Neuronal stem cell (in vitro differentiated cells): ENCODE data around the gene ALDH3B1.
A peak's percentile ranks its signal among the peaks of the same experiment; 100 is the strongest.

Source experiments
- DNase-seq: peaks from one replicate; pipeline ENCODE4 v3.0.0-alpha.2; 2013; ENCODE audit warnings: low spot score
- H2AFZ ChIP-seq: one replicate; pipeline ENCODE4 v1.6.1; 2013; ENCODE audit warnings: mild to moderate bottlenecking, low read length, inconsistent platforms
- H2AK5ac ChIP-seq: 2 replicates; pipeline ENCODE4 v1.6.1; 2013; ENCODE audit warnings: low read depth, mild to moderate bottlenecking, inconsistent platforms, low read length, moderate library complexity, mixed read lengths
- H2BK120ac ChIP-seq: 2 replicates; pipeline ENCODE4 v1.6.1; 2013; ENCODE audit warnings: low read depth, mild to moderate bottlenecking, inconsistent platforms, low read length, moderate library complexity, mixed read lengths
- H2BK12ac ChIP-seq: one replicate; pipeline ENCODE4 v1.6.1; 2013; ENCODE audit warnings: low read length, inconsistent platforms
- H2BK15ac ChIP-seq: 2 replicates; pipeline ENCODE4 v1.6.1; 2013; ENCODE audit warnings: mild to moderate bottlenecking, low read length, inconsistent platforms, mixed read lengths
- H2BK5ac ChIP-seq: one replicate; pipeline ENCODE4 v1.6.1; 2013; ENCODE audit warnings: inconsistent platforms, mild to moderate bottlenecking, low read length, moderate library complexity
- H3K14ac ChIP-seq: one replicate; pipeline ENCODE4 v1.6.1; 2013; ENCODE audit warnings: low read length, inconsistent platforms
- H3K18ac ChIP-seq: 2 replicates; pipeline ENCODE4 v1.6.1; 2013; ENCODE audit warnings: low read length, inconsistent platforms
- H3K23ac ChIP-seq: 2 replicates; pipeline ENCODE4 v1.6.1; 2013; ENCODE audit warnings: low read depth, mild to moderate bottlenecking, mixed read lengths, low read length, inconsistent platforms; ENCODE audit not compliant: poor library complexity
- H3K27ac ChIP-seq: replicated peaks from 3 replicates; pipeline ENCODE4 v1.5.1; 2013; ENCODE audit warnings: low read length, inconsistent platforms
- H3K27me3 ChIP-seq, 3 experiments: 2 replicates each; pipeline ENCODE4 v1.6.1; 2013; ENCODE audit warnings: low read length in 3 of 3, mild to moderate bottlenecking in 2 of 3, inconsistent platforms in 1 of 3, low read depth in 1 of 3, mixed read lengths in 1 of 3, moderate library complexity in 1 of 3; ENCODE audit not compliant: control insufficient read depth in 3 of 3, insufficient read depth in 3 of 3
- H3K36me3 ChIP-seq, 2 donors: replicated peaks in 1 of 2; 2 replicates each; pipeline ENCODE4 v1.6.1; 2013; ENCODE audit warnings: low read length in 2 of 2; ENCODE audit not compliant: control insufficient read depth in 2 of 2, insufficient read depth in 2 of 2
- H3K4ac ChIP-seq: 2 replicates; pipeline ENCODE4 v1.6.1; 2013; ENCODE audit warnings: inconsistent platforms, mild to moderate bottlenecking, low read length, moderate library complexity
- H3K4me1 ChIP-seq, 2 donors: 1 replicate in 1 of 2; 2 replicates in 1 of 2; pipeline ENCODE4 v1.6.1; 2013; ENCODE audit warnings: low read length in 2 of 2, low read depth in 1 of 2; ENCODE audit not compliant: control insufficient read depth in 2 of 2, insufficient read depth in 1 of 2
- H3K4me2 ChIP-seq: one replicate; pipeline ENCODE4 v1.6.1; 2013; ENCODE audit warnings: mild to moderate bottlenecking, low read length, inconsistent platforms; ENCODE audit not compliant: insufficient read depth, poor library complexity, severe bottlenecking
- H3K4me3 ChIP-seq, 2 donors: 2 replicates each; pipeline ENCODE4 v1.5.1; 2013; ENCODE audit warnings: low read length in 2 of 2, mild to moderate bottlenecking in 2 of 2, inconsistent platforms in 1 of 2, moderate library complexity in 1 of 2
- H3K79me1 ChIP-seq: one replicate; pipeline ENCODE4 v1.6.1; 2013; ENCODE audit warnings: low read depth, mild to moderate bottlenecking, inconsistent platforms, low read length, moderate library complexity
- H3K9ac ChIP-seq: one replicate; pipeline ENCODE4 v1.6.1; 2013; ENCODE audit warnings: mild to moderate bottlenecking, low read depth, low read length, inconsistent platforms; ENCODE audit not compliant: poor library complexity
- H3K9me3 ChIP-seq, 2 donors: replicated peaks in 1 of 2; 2 replicates each; pipeline versions ENCODE3 to v1.6.1; 2013; ENCODE audit warnings: low read length in 2 of 2, mild to moderate bottlenecking in 2 of 2, inconsistent platforms in 1 of 2, low read depth in 1 of 2, mixed read lengths in 1 of 2, moderate library complexity in 1 of 2; ENCODE audit not compliant: control insufficient read depth in 2 of 2, insufficient read depth in 1 of 2
- H4K8ac ChIP-seq: one replicate; pipeline ENCODE4 v1.6.1; 2013; ENCODE audit warnings: low read depth, mild to moderate bottlenecking, inconsistent platforms, low read length, moderate library complexity
- H4K91ac ChIP-seq: one replicate; pipeline ENCODE4 v1.6.1; 2013; ENCODE audit warnings: low read length, low read depth, mild to moderate bottlenecking, inconsistent platforms; ENCODE audit not compliant: poor library complexity
- WGBS, 2 donors: extraction: QIAGEN DNeasy Blood & Tissue Kit; methylation state at CpG; one replicate each; pipeline ENCODE4 v1.1.7; 2013; ENCODE audit warnings: missing lambda C conversion rate in 2 of 2, mixed read lengths in 1 of 2; ENCODE audit not compliant: insufficient read length in 2 of 2, insufficient replicate concordance in 1 of 2; ENCODE audit errors: extremely low coverage in 2 of 2; 5-methylcytosine and 5-hydroxymethylcytosine counted together

Gene ALDH3B1

GRCh38 chr11:68009391-68010089 is 587 bp upstream of the ALDH3B1 start:
- Histone ChIP-seq H4K91ac (no peak overlapping the region), H3K4ac (no peak overlapping the region), H3K27ac (no peak overlapping the region), H3K27me3 (peaks cover 0 to 2% (median 0%) of the 10 kb centered on the region in 3 experiments), H2AFZ (peak overlapping the region; percentile 92), H2BK15ac (no peak overlapping the region), H4K8ac (no peak overlapping the region), H3K18ac (no peak overlapping the region), H3K4me1 (peaks cover 8 to 49% of the 10 kb centered on the region in 2 donors), H2AK5ac (no peak overlapping the region), H2BK5ac (peak overlapping the region; percentile 83), H3K9me3 (no peaks in the 10 kb centered on the region), H3K4me3 (peak overlapping the region in 1 of 2 donors; percentile 28), H3K36me3 (no peaks in the 10 kb centered on the region), H3K9ac (no peak overlapping the region), H3K23ac (no peak overlapping the region), H3K14ac (no peak overlapping the region), H2BK120ac (no peak overlapping the region), H2BK12ac (no peak overlapping the region), H3K4me2 (no peak overlapping the region), H3K79me1 (no peaks in the 10 kb centered on the region)
- no peak for DNase-seq
- WGBS, 2 donors, result no CpG with 5 or more reads among the region's 12 CpGs

GRCh38 chr11:68011051-68011943 is 1.2 kb downstream of the ALDH3B1 start:
- no peak overlapping the region for H3K4me2 ChIP-seq
- H3K4me1 ChIP-seq, result peaks cover 8 to 50% of the 10 kb centered on the region in 2 donors
- no peak overlapping the region for H3K4ac ChIP-seq
- H3K36me3 ChIP-seq, result no peaks in the 10 kb centered on the region
- no peaks in the 10 kb centered on the region for H3K79me1 ChIP-seq
- no peak overlapping the region for H3K14ac ChIP-seq
- no peak overlapping the region for H3K23ac ChIP-seq
- no peak overlapping the region for H4K8ac ChIP-seq
- peak overlapping the region; percentile 76 for H2AK5ac ChIP-seq
- peak overlapping the region; percentile 92 for H2AFZ ChIP-seq
- H3K9ac ChIP-seq, result no peak overlapping the region
- WGBS, 2 donors, result no CpG with 5 or more reads among the region's 16 CpGs
- no peak overlapping the region for H3K27ac ChIP-seq
- no peak overlapping the region for H4K91ac ChIP-seq
- peak overlapping the region; percentile 43 for H2BK5ac ChIP-seq
- H3K18ac ChIP-seq, result peak overlapping the region; percentile 57
- peak overlapping the region; percentile 10 for H2BK15ac ChIP-seq
- H3K9me3 ChIP-seq, result no peaks in the 10 kb centered on the region
- no peak overlapping the region for H2BK12ac ChIP-seq
- peak overlapping the region; percentile 81 for H2BK120ac ChIP-seq
- H3K4me3 ChIP-seq, result no peak overlapping the region
- DNase-seq, result no peak
- no peaks in the 10 kb centered on the region for H3K27me3 ChIP-seq

- DNase-seq, result no peak
- Histone ChIP-seq H2AFZ (no peak overlapping the region), H3K4me1 (peaks cover 9 to 60% of the 10 kb centered on the region in 2 donors), H3K4ac (no peak overlapping the region), H3K23ac (no peak overlapping the region), H3K4me2 (no peak overlapping the region), H3K9ac (no peak overlapping the region), H3K36me3 (no peaks in the 10 kb centered on the region), H2BK15ac (peak overlapping the region; percentile 76), H3K4me3 (peak overlapping the region in 1 of 2 donors; percentile 11), H4K91ac (no peak overlapping the region), H3K79me1 (no peaks in the 10 kb centered on the region), H3K27me3 (no peaks in the 10 kb centered on the region), H3K27ac (no peak overlapping the region), H2BK12ac (peak overlapping the region; percentile 46), H3K14ac (no peak overlapping the region), H2BK120ac (peak overlapping the region; percentile 81), H2AK5ac (peak overlapping the region; percentile 82), H3K9me3 (no peaks in the 10 kb centered on the region), H3K18ac (peak overlapping the region; percentile 13), H4K8ac (no peak overlapping the region), H2BK5ac (peak overlapping the region; percentile 43)
- no CpG with 5 or more reads among the region's 17 CpGs for WGBS, 2 donors
Measured at GRCh38 chr11:68012044-68012842, 2.1 kb downstream of the ALDH3B1 start.
